ENCODE measurements around the gene CD47. TPM values are rescaled to one million over a fixed set of nuclear protein-coding genes. Genes with fewer than 3 reads are reported as not detected.

CD47 gene
- polyA plus RNA-seq, 1 of the 3 experiments (the other 2 are of a cell fraction) = 19.6 TPM

GRCh38 chr3:108053483-108053882, 37.3 kb downstream of the CD47 start:
- Histone ChIP-seq H3K79me2 (ENCODE audit: insufficient read depth) (no peaks in the 10 kb centered on the region), H3F3A (replicated peaks; ENCODE audit: insufficient read depth) (no peaks in the 10 kb centered on the region), H3K36me3 (replicated peaks in 1 of 2; ENCODE audit: control insufficient read depth in 1 of 2, insufficient read depth in 2 of 2, low read length in 1 of 2) (peaks cover 17 to 43% of the 10 kb centered on the region in 2 experiments), H2AFZ (ENCODE audit: low read depth) (no peak overlapping the region), H3K9ac (no peak overlapping the region), H4K20me1 (ENCODE audit: insufficient read depth) (no peaks in the 10 kb centered on the region), H3K27ac (ENCODE audit: low read depth in 2 of 2, low read length in 1 of 2) (no peak overlapping the region), H3K9me2 (no peaks in the 10 kb centered on the region), H3K27me3 (ENCODE audit: insufficient read depth) (no peaks in the 10 kb centered on the region), H3K4me3 (ENCODE audit: low read depth in 2 of 2, low read length in 1 of 2) (no peak overlapping the region), H3K4me2 (no peak overlapping the region), H3K9me3 (no peaks in the 10 kb centered on the region), H3K4me1 (ENCODE audit: control insufficient read depth in 1 of 2, insufficient read depth in 2 of 2, low read depth in 1 of 2, low read length in 1 of 2) (no peaks in the 10 kb centered on the region)
- no peak for DNase-seq
- ChIA-PET POLR2A (no interaction called here), CTCF (no interaction called here)
- 100% methylated on average over 2 of the region's 2 CpGs for WGBS (ENCODE audit: low lambda C conversion rate)
- no peak for TF ChIP-seq RFX5 (IDR thresholded peaks at IDR 0.05; ENCODE audit: low read length)
- TF ChIP-seq RXRA (IDR thresholded peaks at IDR 0.05; ENCODE audit: borderline replicate concordance, low read depth) = no peak
- TF ChIP-seq EZH2phosphoT487 (IDR thresholded peaks at IDR 0.05; ENCODE audit: borderline replicate concordance, low read depth) = no peak
- no peak for TF ChIP-seq CHD2 (IDR thresholded peaks at IDR 0.05; ENCODE audit: low read length, partially characterized antibody)

GRCh38 chr3:108053067-108053466, 37.8 kb downstream of the CD47 start:
- no peaks in the 10 kb centered on the region for H3K27me3 ChIP-seq (ENCODE audit: insufficient read depth)
- H3K4me2 ChIP-seq = no peak overlapping the region
- H2AFZ ChIP-seq (ENCODE audit: low read depth) = no peak overlapping the region
- CTCF ChIA-PET = no interaction called here
- H3K27ac ChIP-seq (ENCODE audit: low read depth in 2 of 2, low read length in 1 of 2) = no peak overlapping the region
- H3K79me2 ChIP-seq (ENCODE audit: insufficient read depth) = no peaks in the 10 kb centered on the region
- H4K20me1 ChIP-seq (ENCODE audit: insufficient read depth) = no peaks in the 10 kb centered on the region
- H3K36me3 ChIP-seq (replicated peaks in 1 of 2; ENCODE audit: control insufficient read depth in 1 of 2, insufficient read depth in 2 of 2, low read length in 1 of 2) = peaks cover 17 to 39% of the 10 kb centered on the region in 2 experiments
- no peak overlapping the region for H3K9ac ChIP-seq
- POLR2A ChIA-PET = no interaction called here
- 92% methylated on average over 3 of the region's 3 CpGs for WGBS (ENCODE audit: low lambda C conversion rate)
- no peaks in the 10 kb centered on the region for H3K4me1 ChIP-seq (ENCODE audit: control insufficient read depth in 1 of 2, insufficient read depth in 2 of 2, low read depth in 1 of 2, low read length in 1 of 2)
- H3K9me2 ChIP-seq = no peaks in the 10 kb centered on the region
- no peak overlapping the region for H3K4me3 ChIP-seq (ENCODE audit: low read depth in 2 of 2, low read length in 1 of 2)
- H3K9me3 ChIP-seq = no peaks in the 10 kb centered on the region
- DNase-seq = no peak
- H3F3A ChIP-seq (replicated peaks; ENCODE audit: insufficient read depth) = no peaks in the 10 kb centered on the region
- TF ChIP-seq, protein P1, sequence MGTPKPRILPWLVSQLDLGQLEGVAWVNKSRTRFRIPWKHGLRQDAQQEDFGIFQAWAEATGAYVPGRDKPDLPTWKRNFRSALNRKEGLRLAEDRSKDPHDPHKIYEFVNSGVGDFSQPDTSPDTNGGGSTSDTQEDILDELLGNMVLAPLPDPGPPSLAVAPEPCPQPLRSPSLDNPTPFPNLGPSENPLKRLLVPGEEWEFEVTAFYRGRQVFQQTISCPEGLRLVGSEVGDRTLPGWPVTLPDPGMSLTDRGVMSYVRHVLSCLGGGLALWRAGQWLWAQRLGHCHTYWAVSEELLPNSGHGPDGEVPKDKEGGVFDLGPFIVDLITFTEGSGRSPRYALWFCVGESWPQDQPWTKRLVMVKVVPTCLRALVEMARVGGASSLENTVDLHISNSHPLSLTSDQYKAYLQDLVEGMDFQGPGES (IDR thresholded peaks at IDR 0.05; ENCODE audit: low read depth, low read length) = no peak
- TF ChIP-seq RFX5 (IDR thresholded peaks at IDR 0.05; ENCODE audit: low read length) (no peak), TAF1 (IDR thresholded peaks at IDR 0.05; ENCODE audit: borderline replicate concordance, low read depth, low read length) (no peak), EZH2phosphoT487 (IDR thresholded peaks at IDR 0.05; ENCODE audit: borderline replicate concordance, low read depth) (no peak), FOSL2 (IDR thresholded peaks at IDR 0.05; ENCODE audit: borderline replicate concordance, low read depth) (no peak), GABPA (IDR thresholded peaks at IDR 0.05; ENCODE audit: low read depth) (no peak), REST (IDR thresholded peaks at IDR 0.05; ENCODE audit: low read depth, low read length) (no peak), YY1 (IDR thresholded peaks at IDR 0.05; ENCODE audit: low read depth) (no peak), MEF2A (IDR thresholded peaks at IDR 0.05; ENCODE audit: borderline replicate concordance, low read depth) (no peak), JUND (IDR thresholded peaks at IDR 0.05) (no peak), SMC3 (IDR thresholded peaks at IDR 0.05; ENCODE audit: low read depth, low read length) (no peak), RXRA (IDR thresholded peaks at IDR 0.05; ENCODE audit: borderline replicate concordance, low read depth) (no peak), MXI1 (IDR thresholded peaks at IDR 0.05; ENCODE audit: low read depth, low read length) (no peak), ZBTB33 (IDR thresholded peaks at IDR 0.05; ENCODE audit: borderline replicate concordance, low read depth) (no peak)
- TF ChIP-seq, protein P2, sequence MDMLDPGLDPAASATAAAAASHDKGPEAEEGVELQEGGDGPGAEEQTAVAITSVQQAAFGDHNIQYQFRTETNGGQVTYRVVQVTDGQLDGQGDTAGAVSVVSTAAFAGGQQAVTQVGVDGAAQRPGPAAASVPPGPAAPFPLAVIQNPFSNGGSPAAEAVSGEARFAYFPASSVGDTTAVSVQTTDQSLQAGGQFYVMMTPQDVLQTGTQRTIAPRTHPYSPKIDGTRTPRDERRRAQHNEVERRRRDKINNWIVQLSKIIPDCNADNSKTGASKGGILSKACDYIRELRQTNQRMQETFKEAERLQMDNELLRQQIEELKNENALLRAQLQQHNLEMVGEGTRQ (IDR thresholded peaks at IDR 0.05; ENCODE audit: borderline replicate concordance, low read depth, low read length) = no peak
- TF ChIP-seq, protein P3, sequence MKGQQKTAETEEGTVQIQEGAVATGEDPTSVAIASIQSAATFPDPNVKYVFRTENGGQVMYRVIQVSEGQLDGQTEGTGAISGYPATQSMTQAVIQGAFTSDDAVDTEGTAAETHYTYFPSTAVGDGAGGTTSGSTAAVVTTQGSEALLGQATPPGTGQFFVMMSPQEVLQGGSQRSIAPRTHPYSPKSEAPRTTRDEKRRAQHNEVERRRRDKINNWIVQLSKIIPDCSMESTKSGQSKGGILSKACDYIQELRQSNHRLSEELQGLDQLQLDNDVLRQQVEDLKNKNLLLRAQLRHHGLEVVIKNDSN (IDR thresholded peaks at IDR 0.05; ENCODE audit: borderline replicate concordance, low read depth) = no peak
- TF ChIP-seq, protein P4, sequence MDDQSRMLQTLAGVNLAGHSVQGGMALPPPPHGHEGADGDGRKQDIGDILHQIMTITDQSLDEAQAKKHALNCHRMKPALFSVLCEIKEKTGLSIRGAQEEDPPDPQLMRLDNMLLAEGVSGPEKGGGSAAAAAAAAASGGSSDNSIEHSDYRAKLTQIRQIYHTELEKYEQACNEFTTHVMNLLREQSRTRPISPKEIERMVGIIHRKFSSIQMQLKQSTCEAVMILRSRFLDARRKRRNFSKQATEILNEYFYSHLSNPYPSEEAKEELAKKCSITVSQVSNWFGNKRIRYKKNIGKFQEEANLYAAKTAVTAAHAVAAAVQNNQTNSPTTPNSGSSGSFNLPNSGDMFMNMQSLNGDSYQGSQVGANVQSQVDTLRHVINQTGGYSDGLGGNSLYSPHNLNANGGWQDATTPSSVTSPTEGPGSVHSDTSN (IDR thresholded peaks at IDR 0.05) = no peak

Measured in SK-N-SH (cell line).